ENCODE results near the gene PROS1. TPM values are rescaled to one million over a fixed set of nuclear protein-coding genes. Genes with fewer than 3 reads are reported as not detected.
"Not testable (repeated sequence)": the region's sequence is repeated elsewhere in the genome, so short reads cannot be mapped to it uniquely, and the experiment has no call there.

The PROS1 gene
- total RNA-seq, 2 experiments from 2014 or later, result 0.50 to 0.84 TPM

GRCh38 chr3:93907132-93907531, 66.6 kb downstream of the PROS1 start:
- H3K27ac Mint-ChIP-seq, result no peak overlapping the region
- ATAC-seq (no peak), DNase-seq (no peak)
- no peaks in the 10 kb centered on the region for H3K27me3 Mint-ChIP-seq
- no peaks in the 10 kb centered on the region for H3K4me1 Mint-ChIP-seq
- H3K36me3 Mint-ChIP-seq, result no peaks in the 10 kb centered on the region
- CTCF ChIA-PET, result no interaction called here
- H3K4me3 Mint-ChIP-seq, result no peak overlapping the region
- no peaks in the 10 kb centered on the region for H3K9me3 Mint-ChIP-seq (ENCODE audit: low read depth)

GRCh38 chr3:93906245-93906644, 67.5 kb downstream of the PROS1 start:
- ATAC-seq, result no peak
- Mint-ChIP-seq H3K27ac (no peak overlapping the region), H3K36me3 (no peaks in the 10 kb centered on the region), H3K9me3 (ENCODE audit: low read depth) (no peaks in the 10 kb centered on the region), H3K4me3 (no peak overlapping the region), H3K4me1 (no peaks in the 10 kb centered on the region), H3K27me3 (no peaks in the 10 kb centered on the region)
- CTCF ChIA-PET, result no interaction called here
- DNase-seq, result no peak

DNA sequence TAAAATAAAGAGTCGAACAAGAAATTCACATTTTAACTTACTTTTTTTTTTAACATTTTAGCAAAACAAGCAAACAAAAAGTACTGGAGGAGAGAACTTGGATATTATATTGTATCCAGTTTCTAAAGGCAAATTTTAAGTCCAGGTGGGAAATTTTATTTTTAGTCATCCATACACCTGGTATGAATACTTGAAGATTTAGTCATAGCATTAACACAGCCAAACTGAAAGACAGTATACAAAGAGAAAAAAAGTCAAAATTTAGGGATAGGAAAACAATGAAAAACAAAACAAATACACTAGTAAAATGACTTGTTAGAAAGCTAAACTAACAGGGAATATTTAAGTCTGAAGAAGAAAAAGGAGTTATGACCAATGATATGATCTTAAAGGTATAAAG, 69.1 kb downstream of the PROS1 start:
- Mint-ChIP-seq H3K27me3 (no peaks in the 10 kb centered on the region), H3K27ac (no peak overlapping the region), H3K36me3 (no peaks in the 10 kb centered on the region), H3K9me3 (ENCODE audit: low read depth) (no peaks in the 10 kb centered on the region), H3K4me1 (no peaks in the 10 kb centered on the region), H3K4me3 (no peak overlapping the region)
- ATAC-seq (no peak), DNase-seq (no peak)
- CTCF ChIA-PET, result no interaction called here

GRCh38 chr3:93878250-93879017, 95.3 kb downstream of the PROS1 start:
- H3K4me1 Mint-ChIP-seq; H3K36me3 Mint-ChIP-seq; ATAC-seq; H3K27ac Mint-ChIP-seq; DNase-seq; H3K4me3 Mint-ChIP-seq; CTCF ChIA-PET; H3K27me3 Mint-ChIP-seq; H3K9me3 Mint-ChIP-seq (ENCODE audit: low read depth): not testable (repeated sequence)

DNA sequence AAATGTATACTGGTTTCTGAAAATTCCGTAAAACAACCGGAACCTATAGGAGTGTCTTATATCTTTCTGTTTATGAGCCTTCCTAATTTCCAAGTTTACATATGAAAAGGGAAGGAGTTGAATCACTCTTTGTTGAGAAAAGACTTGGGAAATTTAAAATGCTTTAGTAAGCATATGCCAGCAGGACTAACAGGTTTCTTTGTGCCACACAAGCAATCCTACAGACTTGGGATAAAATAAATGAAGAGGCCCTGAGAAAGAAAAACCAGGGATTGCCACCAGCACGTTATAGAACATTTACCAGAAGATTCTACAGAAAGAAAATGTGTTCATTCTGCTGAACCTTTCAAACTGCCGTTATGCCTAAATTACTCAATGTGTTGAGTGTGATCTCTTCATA, 96.3 kb downstream of the PROS1 start:
- H3K27ac Mint-ChIP-seq; ATAC-seq; H3K4me1 Mint-ChIP-seq; H3K27me3 Mint-ChIP-seq; CTCF ChIA-PET; H3K9me3 Mint-ChIP-seq (ENCODE audit: low read depth); H3K4me3 Mint-ChIP-seq; H3K36me3 Mint-ChIP-seq; DNase-seq: not testable (repeated sequence)

DNA sequence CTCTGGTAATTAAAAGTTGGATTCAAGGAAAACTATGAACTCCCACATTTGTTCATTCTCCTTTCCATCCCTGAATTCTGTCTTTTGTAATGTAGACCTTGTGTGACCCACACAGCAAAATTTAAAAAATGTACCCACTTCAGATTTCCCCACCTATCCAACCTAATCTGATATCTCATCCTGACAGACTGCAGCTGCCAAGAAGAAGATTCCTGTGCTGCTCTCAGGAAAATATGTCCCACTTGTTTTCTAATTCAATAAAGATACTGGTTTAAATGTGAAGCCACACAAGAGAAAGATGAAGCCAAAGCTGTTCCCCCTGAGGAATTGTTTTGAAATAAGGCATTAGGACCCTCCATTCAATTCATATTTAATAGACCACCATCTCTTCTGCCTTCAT, 100.3 kb downstream of the PROS1 start:
- H3K4me1 Mint-ChIP-seq; DNase-seq; H3K9me3 Mint-ChIP-seq (ENCODE audit: low read depth); ATAC-seq; H3K27me3 Mint-ChIP-seq; CTCF ChIA-PET; H3K36me3 Mint-ChIP-seq; H3K4me3 Mint-ChIP-seq; H3K27ac Mint-ChIP-seq: not testable (repeated sequence)

GRCh38 chr3:93867425-93867824, 106.3 kb downstream of the PROS1 start:
- CTCF ChIA-PET, result interaction anchor here (0.8 kb wide), 1 partner anchor 650 kb away, joined by 3 read pairs; no protein-coding TSS in a partner anchor
- H3K27ac Mint-ChIP-seq, result no peak overlapping the region
- no peak overlapping the region for H3K4me3 Mint-ChIP-seq
- H3K36me3 Mint-ChIP-seq, result no peaks in the 10 kb centered on the region
- H3K27me3 Mint-ChIP-seq, result no peaks in the 10 kb centered on the region
- H3K4me1 Mint-ChIP-seq, result no peaks in the 10 kb centered on the region
- ATAC-seq (no peak), DNase-seq (no peak)
- no peaks in the 10 kb centered on the region for H3K9me3 Mint-ChIP-seq (ENCODE audit: low read depth)

- no peak for DNase-seq
- no peak overlapping the region for H3K27ac Mint-ChIP-seq
- CTCF ChIA-PET, result no interaction called here
Observed at GRCh38 chr3:93861017-93861416, 112.7 kb downstream of the PROS1 start.

GRCh38 chr3:93855401-93855800, 118.3 kb downstream of the PROS1 start:
- CTCF ChIA-PET, result interaction anchor here (1.1 kb wide), 1 partner anchor 274 kb away, joined by 5 read pairs; no protein-coding TSS in a partner anchor
- no peaks in the 10 kb centered on the region for H3K36me3 Mint-ChIP-seq
- no peak overlapping the region for H3K27ac Mint-ChIP-seq
- no peaks in the 10 kb centered on the region for H3K27me3 Mint-ChIP-seq
- peaks cover 3% of the 10 kb centered on the region for H3K9me3 Mint-ChIP-seq (ENCODE audit: low read depth)
- no peak for DNase-seq
- no peaks in the 10 kb centered on the region for H3K4me1 Mint-ChIP-seq
- ATAC-seq, result no peak
- no peak overlapping the region for H3K4me3 Mint-ChIP-seq

More at GRCh38 chr3:93861017-93861416, 112.7 kb downstream of the PROS1 start:
- Mint-ChIP-seq H3K27me3 (no peaks in the 10 kb centered on the region), H3K4me3 (no peak overlapping the region), H3K9me3 (ENCODE audit: low read depth) (no peaks in the 10 kb centered on the region), H3K36me3 (no peaks in the 10 kb centered on the region), H3K4me1 (no peaks in the 10 kb centered on the region)
- ATAC-seq, result no peak

DNA sequence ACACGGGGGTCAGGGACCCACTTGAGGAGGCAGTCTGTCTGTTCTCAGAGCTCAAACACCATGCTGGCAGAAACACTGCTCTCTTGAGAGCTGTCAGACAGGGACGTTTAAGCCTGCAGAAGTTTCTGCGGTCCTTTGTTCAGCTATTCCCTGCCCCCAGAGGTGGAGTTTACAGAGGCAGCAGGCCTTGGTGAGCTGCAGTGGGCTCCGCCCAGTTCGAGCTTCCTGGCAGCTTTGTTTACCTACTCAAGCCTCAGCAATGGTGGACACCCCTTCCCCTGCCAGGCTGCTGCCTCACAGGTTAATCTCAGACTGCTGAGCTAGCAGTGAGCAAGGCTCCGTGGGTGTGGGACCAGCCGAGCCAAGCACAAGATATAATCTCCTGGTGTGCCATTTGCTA, 121.5 kb downstream of the PROS1 start:
- not testable (repeated sequence) for H3K36me3 Mint-ChIP-seq; H3K9me3 Mint-ChIP-seq (ENCODE audit: low read depth); ATAC-seq; DNase-seq; H3K4me1 Mint-ChIP-seq; H3K4me3 Mint-ChIP-seq; H3K27ac Mint-ChIP-seq; H3K27me3 Mint-ChIP-seq
- CTCF ChIA-PET, result interaction anchor here (1.3 kb wide), 1 partner anchor 11 kb away, joined by 3 read pairs; no protein-coding TSS in a partner anchor

DNA sequence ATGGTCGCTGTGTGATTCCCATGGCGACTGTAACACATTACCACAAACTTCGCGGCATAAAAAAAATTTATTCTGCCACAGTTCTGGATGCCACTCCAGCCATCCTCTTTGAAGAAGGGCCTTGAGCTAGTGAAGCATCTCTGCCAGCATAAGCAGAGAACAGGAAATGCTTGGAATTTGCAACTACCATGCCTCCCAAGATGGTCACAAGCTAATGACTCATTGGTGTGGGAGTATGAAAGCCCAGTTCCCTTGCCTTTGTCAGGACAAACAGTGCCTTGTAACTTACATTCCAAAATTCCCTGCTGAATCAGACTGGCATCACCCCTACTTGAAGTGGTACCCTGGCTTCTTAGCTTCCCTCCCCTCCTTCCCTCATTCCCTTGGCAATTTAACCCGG, 129.7 kb downstream of the PROS1 start:
- Mint-ChIP-seq H3K36me3 (no peaks in the 10 kb centered on the region), H3K27ac (no peak overlapping the region), H3K27me3 (peaks cover 2% of the 10 kb centered on the region), H3K4me1 (no peaks in the 10 kb centered on the region), H3K9me3 (ENCODE audit: low read depth) (no peaks in the 10 kb centered on the region), H3K4me3 (no peak overlapping the region)
- DNase-seq (no peak), ATAC-seq (no peak)
- CTCF ChIA-PET, result no interaction called here

DNA sequence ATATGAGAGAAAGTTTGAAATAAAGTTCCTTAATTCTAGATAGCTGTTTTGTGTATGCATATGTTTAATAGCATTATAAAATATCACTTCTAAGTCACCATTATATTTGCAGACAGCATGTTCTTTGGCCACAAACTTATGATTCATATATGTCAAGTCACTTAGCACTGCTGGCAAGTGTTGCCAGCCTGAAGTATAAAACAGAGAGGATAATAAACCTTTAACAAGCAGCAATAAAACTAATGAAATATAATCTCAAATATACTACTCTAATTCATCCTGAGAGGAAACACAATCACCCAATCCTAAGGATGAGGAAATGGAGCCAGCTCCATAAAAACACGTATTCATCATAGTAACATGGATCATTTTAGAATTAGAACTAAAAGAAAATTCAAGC, 134.5 kb downstream of the PROS1 start:
- H3K36me3 Mint-ChIP-seq; H3K4me1 Mint-ChIP-seq; H3K27me3 Mint-ChIP-seq; DNase-seq; H3K4me3 Mint-ChIP-seq; H3K27ac Mint-ChIP-seq; H3K9me3 Mint-ChIP-seq (ENCODE audit: low read depth); ATAC-seq; CTCF ChIA-PET: not testable (repeated sequence)

All from activated CD8-positive, alpha-beta memory T cell treated with anti-CD3 and anti-CD28 coated beads, Interleukin-2, amount 10 ng/mL, durations not matched to agents 7 days and 5 days (primary cell).